Testis (tissue), 3 donors: Measurements from ENCODE around the gene RASAL1. TPM values are rescaled to one million over a fixed set of nuclear protein-coding genes. Genes with fewer than 3 reads are reported as not detected.
A peak's percentile ranks its signal among the peaks of the same experiment; 100 is the strongest.

Experiments used
- DNase-seq: peaks from one replicate; pipeline ENCODE4 v3.0.0-alpha.2; 2019
- H3K27ac ChIP-seq, 2 donors: fragments of 200-600 bp; sonication (generic); one replicate each; pipeline ENCODE4 v1.5.1; 2019
- H3K27me3 ChIP-seq: fragments of 200-600 bp; sonication (generic); one replicate; pipeline ENCODE4 v1.5.1; 2019
- H3K36me3 ChIP-seq: fragments of 200-600 bp; sonication (generic); one replicate; pipeline ENCODE4 v1.5.1; 2017; ENCODE audit warnings: low read depth; ENCODE audit errors: missing control alignments
- H3K4me1 ChIP-seq: fragments of 200-600 bp; sonication (generic); one replicate; pipeline ENCODE4 v1.5.1; 2019
- H3K4me3 ChIP-seq, 2 donors: fragments of 200-600 bp; sonication (generic); one replicate each; pipeline ENCODE4 v1.5.1; 2017 to 2019
- H3K9me3 ChIP-seq: fragments of 200-600 bp; sonication (generic); one replicate; pipeline ENCODE4 v1.5.1; 2017
- CTCF ChIP-seq, 3 experiments: fragments of 450-650 bp in 2 of 3; fragments of 200-600 bp in 1 of 3; sonication (generic) in 1 of 3; IDR thresholded peaks; one replicate each; pipeline ENCODE4 v1.5.1; 2016 to 2019; ENCODE audit warnings: antibody characterized with exemption in 3 of 3, mild to moderate bottlenecking in 2 of 3, moderate library complexity in 1 of 3
- POLR2A ChIP-seq: fragments of 450-650 bp; IDR thresholded peaks from one replicate; pipeline ENCODE4 v1.6.1; 2017; ENCODE audit warnings: antibody characterized with exemption, mild to moderate bottlenecking, moderate library complexity
- WGBS, 2 donors: methylation state at CpG; one replicate each; pipeline ENCODE4 v1.1.5; 2018; 5-methylcytosine and 5-hydroxymethylcytosine counted together
- intact Hi-C: fragments of 100-400 bp; cut with DNase I; formaldehyde crosslinking; loops from one replicate; pipeline ENCODE4 v1.15.1; 2023; ENCODE audit warnings: low total_unique reads
- polyA plus RNA-seq: library from polyadenylated mRNA; stranded (reverse); fragments of 350-450 nt; fragmentation: Illumina TruSeq; extraction: RNeasy Lipid Tissue Mini Kit (QIAGEN cat#74804); gene quantifications from one replicate; pipeline ENCODE4 v1.2.3, GENCODE V29; 2014; ENCODE audit warnings: low read depth, low replicate concordance; ENCODE audit not compliant: insufficient read depth
- total RNA-seq, 2 donors: library from RNA; depleted of rRNA; stranded (reverse); fragments of >200 nt; gene quantifications; one replicate each; pipeline ENCODE4 v1.2.3, GENCODE V29; 2016

RASAL1 gene
- total and polyA plus RNA-seq, 3 donors from 2014 or later = 5.0 to 20.1 (median 18.2) TPM

- no peak for DNase-seq
- H3K9me3 ChIP-seq = no peaks in the 10 kb centered on the region
- peak overlapping the region; percentile 72 to 81 for H3K4me3 ChIP-seq
- peaks cover 3% of the 10 kb centered on the region for H3K4me1 ChIP-seq
- no peaks in the 10 kb centered on the region for H3K36me3 ChIP-seq
- intact Hi-C loops = loop anchor here (10.0 kb wide), 1 partner anchor 98 kb away; no protein-coding TSS in a partner anchor
- no peak for TF ChIP-seq CTCF (IDR thresholded peaks at IDR 0.05)
- TF ChIP-seq POLR2A = no peak
- 4% methylated on average over 8 of the region's 8 CpGs for whole genome bisulfite sequencing, 2 donors
- H3K27ac ChIP-seq = peak overlapping the region in 1 of 2 donors; percentile 64
- H3K27me3 ChIP-seq = no peaks in the 10 kb centered on the region
Measured at GRCh38 chr12:113056381-113056630, 79.3 kb downstream of the RASAL1 start.

- Histone ChIP-seq H3K4me3 (peak overlapping the region in 1 of 2 donors; percentile 81), H3K9me3 (no peaks in the 10 kb centered on the region), H3K27me3 (no peaks in the 10 kb centered on the region), H3K27ac (peak overlapping the region in 1 of 2 donors; percentile 64), H3K36me3 (no peaks in the 10 kb centered on the region), H3K4me1 (peaks cover 3% of the 10 kb centered on the region)
- WGBS, 2 donors = 15 to 35% methylated on average over 7 to 13 of the region's 13 CpGs
- intact Hi-C loops = loop anchor here (10.0 kb wide), 1 partner anchor 99 kb away; no protein-coding TSS in a partner anchor
- TF ChIP-seq CTCF (IDR thresholded peaks at IDR 0.05) = no peak
- TF ChIP-seq POLR2A = no peak
- peak; percentile 44 for DNase-seq
Measured at GRCh38 chr12:113055594-113056380, 79.8 kb downstream of the RASAL1 start.

DNA sequence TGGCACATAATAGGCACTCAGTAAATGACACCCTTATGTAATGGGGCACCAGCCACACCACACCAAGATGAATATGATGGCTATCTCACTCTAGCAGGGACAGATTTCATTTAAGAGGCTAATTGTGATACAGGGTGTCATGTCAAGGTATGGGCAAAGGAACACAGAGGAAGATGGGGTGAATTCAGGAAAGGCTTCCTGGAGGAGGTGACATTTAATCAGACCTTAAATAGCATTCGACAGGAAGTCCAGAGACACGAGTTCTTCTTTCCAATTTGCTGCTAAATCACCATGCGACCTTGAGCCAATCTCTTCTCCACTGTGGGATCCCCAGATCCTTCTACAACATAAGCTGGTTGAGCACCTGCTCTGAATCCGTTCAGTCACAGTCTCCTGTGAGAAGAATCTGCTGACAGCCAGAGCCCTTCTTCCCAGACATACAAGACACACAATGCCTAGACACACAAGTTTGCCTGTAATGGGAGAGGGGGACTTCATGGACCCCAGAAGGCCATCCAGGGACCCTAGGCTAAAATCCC lies 80.5 kb downstream of the RASAL1 start:
- H3K9me3 ChIP-seq = no peaks in the 10 kb centered on the region
- H3K36me3 ChIP-seq = no peaks in the 10 kb centered on the region
- WGBS, 2 donors = 62 to 73% methylated on average over 4 of the region's 4 CpGs
- no peak for DNase-seq
- H3K4me3 ChIP-seq = no peak overlapping the region
- no peaks in the 10 kb centered on the region for H3K27me3 ChIP-seq
- H3K4me1 ChIP-seq = peaks cover 3% of the 10 kb centered on the region
- TF ChIP-seq CTCF (IDR thresholded peaks at IDR 0.05) (no peak), POLR2A (no peak)
- no peak overlapping the region for H3K27ac ChIP-seq
- intact Hi-C loops = loop anchor here (5.0 to 10.0 kb wide), 2 partner anchors 42 to 100 kb away; no protein-coding TSS in a partner anchor

DNA sequence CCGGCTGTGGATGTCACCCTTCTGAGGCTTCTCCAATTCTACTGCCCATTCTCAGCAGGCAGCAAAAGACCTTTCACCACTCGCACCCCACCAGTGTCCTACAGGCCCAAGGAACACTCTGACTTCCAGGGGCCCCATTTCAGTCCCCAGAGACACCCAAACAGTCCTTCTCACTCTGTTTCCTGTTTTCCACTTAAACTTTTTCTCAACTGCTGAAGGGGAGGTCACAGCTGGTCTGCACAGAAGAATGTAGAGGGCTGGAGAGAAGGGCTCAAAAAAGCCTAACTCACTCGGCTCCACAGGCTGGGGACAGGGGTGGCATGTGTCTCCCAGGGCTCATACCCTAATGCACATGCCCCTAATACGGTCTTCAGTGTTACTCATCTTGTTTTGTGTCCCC lies 83.2 kb downstream of the RASAL1 start:
- DNase-seq = no peak
- WGBS, 2 donors = 76 to 79% methylated on average over 3 to 4 of the region's 4 CpGs
- Histone ChIP-seq H3K36me3 (no peaks in the 10 kb centered on the region), H3K4me1 (peaks cover 3% of the 10 kb centered on the region), H3K27ac (no peak overlapping the region), H3K27me3 (no peaks in the 10 kb centered on the region), H3K4me3 (no peak overlapping the region), H3K9me3 (no peaks in the 10 kb centered on the region)
- intact Hi-C loops = loop anchor here (5.0 to 10.0 kb wide), 2 partner anchors 45 to 102 kb away; no protein-coding TSS in a partner anchor
- no peak for TF ChIP-seq CTCF (IDR thresholded peaks at IDR 0.05)
- no peak for TF ChIP-seq POLR2A
